GM13976 (cell line): ENCODE results near the gene TTC34.

ENCODE experiments used
- DNase-seq: peaks from one replicate; pipeline ENCODE4 v3.0.0; 2012; ENCODE audit warnings: low spot score
- in situ Hi-C: fragments of 300-500 bp; cut with MboI; formaldehyde crosslinking; loops from one replicate; pipeline ENCODE4 v1.12.0; 2022; ENCODE audit warnings: low sequenced_read_pairs, mixed read lengths, inconsistent platforms; ENCODE audit not compliant: unreplicated experiment
- TF ChIP-seq, protein P1 (sequence below): IDR thresholded peaks from 2 replicates; pipeline ENCODE4 v1.5.1; 2012; ENCODE audit warnings: borderline replicate concordance, mild to moderate bottlenecking; ENCODE audit not compliant: insufficient read depth; ENCODE audit errors: extremely low read depth, missing control alignments, control extremely low read depth

TTC34 gene

GRCh38 chr1:2811533-2811918 is 10.0 kb upstream of the TTC34 start:
- TF ChIP-seq, protein P1, sequence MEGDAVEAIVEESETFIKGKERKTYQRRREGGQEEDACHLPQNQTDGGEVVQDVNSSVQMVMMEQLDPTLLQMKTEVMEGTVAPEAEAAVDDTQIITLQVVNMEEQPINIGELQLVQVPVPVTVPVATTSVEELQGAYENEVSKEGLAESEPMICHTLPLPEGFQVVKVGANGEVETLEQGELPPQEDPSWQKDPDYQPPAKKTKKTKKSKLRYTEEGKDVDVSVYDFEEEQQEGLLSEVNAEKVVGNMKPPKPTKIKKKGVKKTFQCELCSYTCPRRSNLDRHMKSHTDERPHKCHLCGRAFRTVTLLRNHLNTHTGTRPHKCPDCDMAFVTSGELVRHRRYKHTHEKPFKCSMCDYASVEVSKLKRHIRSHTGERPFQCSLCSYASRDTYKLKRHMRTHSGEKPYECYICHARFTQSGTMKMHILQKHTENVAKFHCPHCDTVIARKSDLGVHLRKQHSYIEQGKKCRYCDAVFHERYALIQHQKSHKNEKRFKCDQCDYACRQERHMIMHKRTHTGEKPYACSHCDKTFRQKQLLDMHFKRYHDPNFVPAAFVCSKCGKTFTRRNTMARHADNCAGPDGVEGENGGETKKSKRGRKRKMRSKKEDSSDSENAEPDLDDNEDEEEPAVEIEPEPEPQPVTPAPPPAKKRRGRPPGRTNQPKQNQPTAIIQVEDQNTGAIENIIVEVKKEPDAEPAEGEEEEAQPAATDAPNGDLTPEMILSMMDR: no peak
- DNase-seq: no peak
- in situ Hi-C loops: no loop called here

DNA sequence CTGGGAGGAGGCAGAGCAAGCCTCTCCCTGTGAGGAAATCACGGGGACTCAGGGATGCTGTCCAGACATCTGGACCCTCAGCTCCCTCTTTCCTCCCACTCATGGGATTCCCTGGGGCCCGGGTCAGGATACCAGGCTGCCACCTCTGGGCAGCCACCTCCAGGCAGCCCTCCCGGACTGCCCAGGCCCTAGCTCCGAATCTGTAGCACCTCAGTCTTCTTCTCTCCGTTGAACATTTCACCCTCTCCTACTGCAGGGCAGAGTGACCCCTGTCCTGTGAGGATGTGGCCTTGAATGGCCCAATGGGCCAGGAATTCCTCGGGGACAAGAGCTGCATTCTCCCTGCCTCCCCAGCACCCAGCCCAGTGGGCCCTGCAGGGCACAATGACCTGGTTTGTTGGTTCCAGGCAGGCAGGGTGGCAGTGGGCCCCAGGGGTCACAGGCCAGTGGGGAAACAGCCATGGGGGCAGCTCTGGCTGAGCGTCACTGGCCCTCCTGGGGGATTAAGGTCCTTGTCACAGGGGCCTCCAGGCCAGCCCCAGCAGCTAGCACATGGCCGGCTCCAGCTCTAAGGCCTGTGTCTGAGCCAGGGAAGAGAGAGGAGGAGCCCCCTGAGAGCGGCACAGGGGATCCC is 9.5 kb upstream of the TTC34 start:
- TF ChIP-seq, protein P1: no peak
- in situ Hi-C loops: no loop called here

DNA sequence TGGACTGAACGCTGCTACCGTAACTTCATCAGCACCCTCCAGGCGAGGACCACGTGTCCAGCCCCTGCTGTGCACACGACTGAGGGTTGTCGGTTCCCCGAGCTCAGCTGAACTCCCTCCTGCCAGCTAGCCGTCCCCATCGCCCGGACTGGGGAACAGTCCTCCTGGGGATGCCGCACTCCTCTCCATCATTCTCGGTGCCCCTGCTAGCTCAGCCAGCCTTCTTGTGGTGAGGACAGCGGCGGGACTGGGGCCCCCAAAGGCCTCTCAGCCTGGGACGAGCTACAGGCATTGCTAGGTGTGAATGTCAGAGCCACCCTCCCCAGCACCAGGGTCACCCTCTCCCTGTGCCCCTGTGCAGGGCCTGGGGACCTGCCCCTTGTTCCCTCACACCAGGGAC is 8.8 kb upstream of the TTC34 start:
- TF ChIP-seq, protein P1: no peak
- no peak for DNase-seq
- in situ Hi-C loops: no loop called here

More for the DNA sequence above, 9.5 kb upstream of the TTC34 start:
- no peak for DNase-seq

DNA sequence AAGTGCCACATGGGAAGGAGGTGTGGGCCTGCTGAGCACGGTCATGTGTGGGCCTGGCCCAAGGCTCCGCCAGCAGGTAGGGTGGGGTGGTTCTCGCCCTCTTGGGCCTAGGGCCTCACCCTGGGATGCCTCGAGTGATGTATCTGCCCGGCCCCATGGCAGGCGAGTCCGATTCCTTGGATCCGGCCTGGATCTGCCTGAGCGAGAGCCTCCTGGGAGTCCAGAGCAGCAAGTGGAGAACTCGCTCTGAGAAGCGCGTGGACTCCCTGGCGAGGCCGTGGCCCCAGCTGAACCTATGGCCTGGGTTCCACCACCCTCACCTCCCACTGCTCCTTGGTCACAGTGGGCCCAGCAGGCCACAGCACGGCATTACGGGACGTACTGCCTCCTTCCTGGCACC is 8.2 kb upstream of the TTC34 start:
- TF ChIP-seq, protein P1: no peak
- DNase-seq: no peak
- in situ Hi-C loops: no loop called here

- in situ Hi-C loops: no loop called here
- no peak for DNase-seq
- TF ChIP-seq, protein P1: no peak
Observed at GRCh38 chr1:2808831-2809605, 7.5 kb upstream of the TTC34 start.

GRCh38 chr1:2808386-2808705 is 6.9 kb upstream of the TTC34 start:
- in situ Hi-C loops: no loop called here
- no peak for DNase-seq
- TF ChIP-seq, protein P1: no peak
